ENCODE results near the gene SLC6A20. TPM values are rescaled to one million over a fixed set of nuclear protein-coding genes. Genes with fewer than 3 reads are reported as not detected.

SLC6A20 gene
- total RNA-seq, 1 experiment from 2014 or later: not detected

DNA sequence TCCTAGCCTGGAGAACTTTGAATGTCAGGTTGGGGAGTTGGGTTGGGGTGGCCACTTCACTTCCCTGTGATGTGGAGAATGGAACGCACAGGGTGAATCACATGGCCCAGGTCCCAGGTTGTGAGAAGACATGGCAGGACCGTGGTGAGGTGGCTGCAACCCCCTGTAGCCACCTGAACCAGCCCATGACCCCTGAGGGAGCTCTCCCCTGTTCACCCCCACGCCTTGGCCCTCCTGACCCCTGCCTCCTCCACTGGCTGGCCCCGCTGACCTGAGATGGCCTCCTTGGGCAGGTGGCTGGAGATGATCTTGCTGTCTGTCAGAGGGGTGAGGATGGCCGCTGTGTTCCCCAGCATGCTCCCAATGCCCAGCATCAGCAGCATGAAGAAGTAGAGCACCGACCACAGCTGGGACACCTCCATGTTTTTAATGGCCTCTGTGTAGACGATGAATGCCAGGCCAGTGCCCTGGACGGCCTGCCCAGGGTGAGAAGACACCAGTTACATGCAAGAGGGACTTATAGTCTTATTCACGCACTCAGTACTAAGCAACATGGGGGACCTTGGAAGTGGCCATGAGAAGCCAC lies 31.0 kb downstream of the SLC6A20 start:
- no peak for TF ChIP-seq CTCF (IDR thresholded peaks at IDR 0.05; ENCODE audit: unreplicated experiment)
- H3K4me1 Mint-ChIP-seq (ENCODE audit: insufficient read depth, unreplicated experiment): peaks cover 6% of the 10 kb centered on the region
- H3K27me3 Mint-ChIP-seq (ENCODE audit: insufficient read depth, unreplicated experiment): peaks cover 36% of the 10 kb centered on the region
- H3K27ac Mint-ChIP-seq (ENCODE audit: low read depth, unreplicated experiment): no peak overlapping the region
- no peak for DNase-seq (ENCODE audit: unreplicated experiment)
- CTCF ChIA-PET: no interaction called here
- no peak overlapping the region for H3K4me3 Mint-ChIP-seq (ENCODE audit: unreplicated experiment)
- H3K9me3 Mint-ChIP-seq (ENCODE audit: unreplicated experiment): no peaks in the 10 kb centered on the region
- BruUV-seq (replicated peaks): no TSS peak
- intact Hi-C loops (cut with micrococcal nuclease): loop anchor here (10.0 kb wide), 1 partner anchor 609 kb away; the partner anchor contains the start of gene CCR5
- POLR2A ChIA-PET: interaction anchor here (0.6 kb wide), 1 partner anchor 25 kb away, joined by 3 read pairs; no protein-coding TSS in a partner anchor
- no peaks in the 10 kb centered on the region for H3K36me3 Mint-ChIP-seq (ENCODE audit: insufficient read depth, unreplicated experiment)

GRCh38 chr3:45763303-45763675 lies 33.0 kb downstream of the SLC6A20 start:
- Mint-ChIP-seq H3K9me3 (ENCODE audit: unreplicated experiment) (no peaks in the 10 kb centered on the region), H3K4me3 (ENCODE audit: unreplicated experiment) (no peak overlapping the region), H3K27ac (ENCODE audit: low read depth, unreplicated experiment) (no peak overlapping the region), H3K36me3 (ENCODE audit: insufficient read depth, unreplicated experiment) (no peaks in the 10 kb centered on the region), H3K4me1 (ENCODE audit: insufficient read depth, unreplicated experiment) (peaks cover 6% of the 10 kb centered on the region), H3K27me3 (ENCODE audit: insufficient read depth, unreplicated experiment) (peaks cover 15% of the 10 kb centered on the region)
- intact Hi-C loops (cut with micrococcal nuclease): loop anchor here (5.0 to 10.0 kb wide), 2 partner anchors 54 to 612 kb away; partner anchors contain the start of gene CCR5
- ChIA-PET POLR2A (interaction anchor here (1.1 to 1.2 kb wide), 2 partner anchors 53 to 60 kb away, joined by 3 read pairs; no protein-coding TSS in a partner anchor), CTCF (interaction anchor here (0.7 to 5.7 kb wide), 8 partner anchors 9 to 175 kb away, joined by 3 to 92 read pairs (median 3); no protein-coding TSS in a partner anchor)
- TF ChIP-seq CTCF (IDR thresholded peaks at IDR 0.05; ENCODE audit: unreplicated experiment): no peak
- BruUV-seq (replicated peaks): no TSS peak
- DNase-seq (ENCODE audit: unreplicated experiment): no peak

DNA sequence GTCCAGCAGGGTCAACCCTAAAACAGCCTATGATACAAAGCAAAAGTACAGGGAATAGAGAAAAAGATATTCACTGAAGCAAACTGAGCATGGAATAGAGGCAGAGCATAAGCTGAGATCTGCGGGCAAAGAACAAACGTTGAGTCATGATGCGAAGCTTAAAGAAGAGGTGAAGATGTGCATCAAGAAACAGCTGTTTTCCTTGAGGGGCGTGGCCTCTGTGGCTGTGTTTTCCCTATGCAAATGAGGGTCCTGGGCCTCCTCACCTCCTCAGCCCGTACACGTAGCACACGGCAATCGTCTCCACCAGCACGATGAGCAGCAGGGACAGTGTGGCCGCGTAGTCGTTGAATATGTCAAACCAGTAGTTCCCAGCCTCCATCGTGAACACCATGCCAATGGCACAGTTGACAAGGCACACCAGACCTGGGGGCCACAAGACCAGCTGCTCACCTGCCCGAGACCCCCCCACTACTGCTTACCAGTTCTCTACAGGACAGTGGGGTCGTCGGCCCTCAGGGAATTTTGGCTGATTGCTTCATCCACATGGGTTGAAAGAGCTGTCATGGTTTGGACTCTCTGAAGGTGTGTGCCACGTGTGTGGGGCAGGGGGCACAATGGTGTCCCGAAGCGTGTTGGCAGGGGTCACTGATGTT lies 33.6 kb downstream of the SLC6A20 start:
- Mint-ChIP-seq H3K4me3 (ENCODE audit: unreplicated experiment) (no peak overlapping the region), H3K9me3 (ENCODE audit: unreplicated experiment) (no peaks in the 10 kb centered on the region), H3K27ac (ENCODE audit: low read depth, unreplicated experiment) (no peak overlapping the region), H3K4me1 (ENCODE audit: insufficient read depth, unreplicated experiment) (peaks cover 6% of the 10 kb centered on the region), H3K27me3 (ENCODE audit: insufficient read depth, unreplicated experiment) (peaks cover 10% of the 10 kb centered on the region), H3K36me3 (ENCODE audit: insufficient read depth, unreplicated experiment) (no peaks in the 10 kb centered on the region)
- BruUV-seq (replicated peaks): no TSS peak
- TF ChIP-seq CTCF (IDR thresholded peaks at IDR 0.05; ENCODE audit: unreplicated experiment): no peak
- CTCF ChIA-PET: interaction anchor here (0.5 to 5.7 kb wide), 20 partner anchors 10 to 332 kb away, joined by 3 to 92 read pairs (median 4); no protein-coding TSS in a partner anchor
- no peak for DNase-seq (ENCODE audit: unreplicated experiment)
- POLR2A ChIA-PET: interaction anchor here (1.0 to 1.6 kb wide), 5 partner anchors 54 to 85 kb away, joined by 3 to 4 read pairs (median 3); partner anchors contain the start of gene LZTFL1
- intact Hi-C loops (cut with micrococcal nuclease): loop anchor here (5.0 to 10.0 kb wide), 2 partner anchors 55 to 612 kb away; partner anchors contain the start of gene CCR5

DNA sequence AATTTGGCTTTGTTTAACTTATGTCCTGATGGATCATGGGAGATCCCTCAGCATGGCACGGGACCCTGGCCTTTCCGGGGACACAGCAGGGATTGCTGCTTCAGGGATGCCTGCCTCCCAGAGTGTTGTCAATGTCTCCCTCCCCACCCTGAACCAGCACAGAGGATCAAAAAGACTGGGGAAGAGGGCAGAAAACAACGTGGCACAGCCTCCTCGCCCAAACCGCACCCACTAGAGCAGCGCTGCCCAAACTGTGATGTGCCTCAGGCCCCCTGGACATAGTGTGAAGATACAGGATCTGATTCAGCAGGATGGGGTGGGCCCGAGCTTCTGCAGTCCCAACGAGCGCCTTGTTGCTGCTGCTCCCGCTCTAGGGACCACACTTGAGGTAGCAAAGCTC lies 34.5 kb downstream of the SLC6A20 start:
- Mint-ChIP-seq H3K27me3 (ENCODE audit: insufficient read depth, unreplicated experiment) (peaks cover under 1% of the 10 kb centered on the region), H3K4me3 (ENCODE audit: unreplicated experiment) (no peak overlapping the region), H3K9me3 (ENCODE audit: unreplicated experiment) (no peaks in the 10 kb centered on the region), H3K36me3 (ENCODE audit: insufficient read depth, unreplicated experiment) (no peaks in the 10 kb centered on the region), H3K27ac (ENCODE audit: low read depth, unreplicated experiment) (no peak overlapping the region), H3K4me1 (ENCODE audit: insufficient read depth, unreplicated experiment) (peaks cover 6% of the 10 kb centered on the region)
- intact Hi-C loops (cut with micrococcal nuclease): loop anchor here (1.0 to 10.0 kb wide), 7 partner anchors 55 to 613 kb away; partner anchors contain the start of gene CCR5
- DNase-seq (ENCODE audit: unreplicated experiment): no peak
- ChIA-PET POLR2A (interaction anchor here (1.0 to 1.6 kb wide), 3 partner anchors 71 to 86 kb away, joined by 3 to 4 read pairs (median 3); partner anchors contain the start of gene LZTFL1), CTCF (interaction anchor here (0.7 to 5.7 kb wide), 24 partner anchors 9 to 1099 kb away, joined by 3 to 92 read pairs (median 4); no protein-coding TSS in a partner anchor)
- no TSS peak for BruUV-seq (replicated peaks)
- no peak for TF ChIP-seq CTCF (IDR thresholded peaks at IDR 0.05; ENCODE audit: unreplicated experiment)

Measured in MCF 10A (cell line).